NB4 (cell line): ENCODE measurements around the gene HOXB1.
"Not testable (repeated sequence)": the region's sequence is repeated elsewhere in the genome, so short reads cannot be mapped to it uniquely, and the experiment has no call there.

Experiments
- DNase-seq: peaks from one replicate; pipeline ENCODE4 v3.0.0; 2010; ENCODE audit warnings: low read depth
- H3K4me3 ChIP-seq: one replicate; pipeline ENCODE4 v1.5.1; 2011; ENCODE audit warnings: mild to moderate bottlenecking, low read depth, low read length, moderate library complexity
- CTCF ChIP-seq: IDR thresholded peaks from one replicate; pipeline ENCODE4 v1.5.1; 2012; ENCODE audit warnings: low read depth, low read length
- MAX ChIP-seq: IDR thresholded peaks from 2 replicates; pipeline ENCODE4 v1.6.1; 2011; ENCODE audit warnings: low read depth, low read length
- MYC ChIP-seq: IDR thresholded peaks from 2 replicates; pipeline ENCODE4 v1.6.1; 2011; ENCODE audit warnings: low read depth, low read length
- POLR2A ChIP-seq: IDR thresholded peaks from 2 replicates; pipeline ENCODE4 v1.6.1; 2011; ENCODE audit warnings: mild to moderate bottlenecking; ENCODE audit not compliant: insufficient read length; ENCODE audit errors: extremely low read depth

Gene HOXB1

GRCh38 chr17:48513097-48513496 is 17.7 kb downstream of the HOXB1 start:
- DNase-seq, result no peak

GRCh38 chr17:48510761-48511604 is 19.8 kb downstream of the HOXB1 start:
- DNase-seq, result peak; percentile 46
- no peak overlapping the region for H3K4me3 ChIP-seq
- TF ChIP-seq CTCF (no peak), POLR2A (no peak), MYC (no peak), MAX (no peak)

More at GRCh38 chr17:48513097-48513496, 17.7 kb downstream of the HOXB1 start:
- TF ChIP-seq MYC (no peak), MAX (no peak), POLR2A (no peak), CTCF (no peak)
- H3K4me3 ChIP-seq, result no peak overlapping the region

GRCh38 chr17:48510381-48510760 is 20.4 kb downstream of the HOXB1 start:
- no peak for TF ChIP-seq POLR2A
- no peak for TF ChIP-seq MAX
- no peak for TF ChIP-seq MYC
- TF ChIP-seq CTCF, result no peak
- H3K4me3 ChIP-seq, result no peak overlapping the region
- peak; percentile 5 for DNase-seq

GRCh38 chr17:48509708-48510107 is 21.1 kb downstream of the HOXB1 start:
- not testable (repeated sequence) for DNase-seq, H3K4me3 ChIP-seq

GRCh38 chr17:48506246-48506645 is 24.6 kb downstream of the HOXB1 start:
- no peak for DNase-seq
- no peak overlapping the region for H3K4me3 ChIP-seq
- no peak for TF ChIP-seq MAX
- TF ChIP-seq CTCF, result no peak
- TF ChIP-seq MYC, result no peak
- no peak for TF ChIP-seq POLR2A

GRCh38 chr17:48505788-48506187 is 25.0 kb downstream of the HOXB1 start:
- peak; percentile 72 for DNase-seq
- H3K4me3 ChIP-seq, result no peak overlapping the region
- TF ChIP-seq MAX (peak; percentile 59), CTCF (no peak)
